Fibroblast of villous mesenchyme (primary cell): ENCODE measurements around the gene ADAM12. TPM values are rescaled to one million over a fixed set of nuclear protein-coding genes. Genes with fewer than 3 reads are reported as not detected.

Experiments
- DNase-seq: peaks from one replicate; pipeline ENCODE4 v3.0.0-alpha.2; 2010; ENCODE audit warnings: low read depth
- H3K4me3 ChIP-seq: 2 replicates; pipeline ENCODE4 v1.5.1; 2011; ENCODE audit warnings: low read depth, mild to moderate bottlenecking, low read length
- CTCF ChIP-seq: IDR thresholded peaks from 2 replicates; pipeline ENCODE4 v1.5.1; 2012; ENCODE audit warnings: low read depth, mild to moderate bottlenecking, low read length; ENCODE audit not compliant: insufficient read depth
- total RNA-seq: library from RNA; depleted of rRNA; stranded (reverse); fragments of >200 nt; gene quantifications from 2 replicates; pipeline ENCODE4 v1.2.3, GENCODE V29; 2012

ADAM12 gene
- total RNA-seq, 1 donor, result 22.5 TPM

GRCh38 chr10:126101325-126101724 is 287.0 kb downstream of the ADAM12 start:
- H3K4me3 ChIP-seq, result no peak overlapping the region
- peak; percentile 16 for DNase-seq
- TF ChIP-seq CTCF, result no peak

GRCh38 chr10:126099366-126099765 is 288.9 kb downstream of the ADAM12 start:
- DNase-seq, result no peak
- TF ChIP-seq CTCF, result no peak
- no peak overlapping the region for H3K4me3 ChIP-seq

- TF ChIP-seq CTCF, result no peak
Observed at GRCh38 chr10:126098226-126098581, 290.1 kb downstream of the ADAM12 start.

GRCh38 chr10:126097558-126098225 is 290.6 kb downstream of the ADAM12 start:
- no peak for DNase-seq
- TF ChIP-seq CTCF, result peak; percentile 24
- no peak overlapping the region for H3K4me3 ChIP-seq

More at GRCh38 chr10:126098226-126098581, 290.1 kb downstream of the ADAM12 start:
- DNase-seq, result no peak
- no peak overlapping the region for H3K4me3 ChIP-seq

- no peak for DNase-seq
- no peak overlapping the region for H3K4me3 ChIP-seq
- TF ChIP-seq CTCF, result no peak
Observed at GRCh38 chr10:126094537-126094936, 293.7 kb downstream of the ADAM12 start.

- H3K4me3 ChIP-seq, result no peak overlapping the region
- no peak for DNase-seq
- TF ChIP-seq CTCF, result no peak
Observed at GRCh38 chr10:126092366-126093215, 295.7 kb downstream of the ADAM12 start.
